ENCODE data around the gene ADARB2.

The ADARB2 gene

GRCh38 chr10:1641402-1641801 is 95.9 kb downstream of the ADARB2 start:
- no peak for TF ChIP-seq CTCF (IDR thresholded peaks at IDR 0.05; ENCODE audit: borderline replicate concordance, insufficient read depth, low read depth, low read length)
- H3K4me3 ChIP-seq (ENCODE audit: low read depth, low read length) = no peak overlapping the region

GRCh38 chr10:1638889-1639419 is 98.4 kb downstream of the ADARB2 start:
- no peak for TF ChIP-seq CTCF (IDR thresholded peaks at IDR 0.05; ENCODE audit: borderline replicate concordance, insufficient read depth, low read depth, low read length)
- H3K4me3 ChIP-seq (ENCODE audit: low read depth, low read length) = no peak overlapping the region

GRCh38 chr10:1635340-1635739 is 102.0 kb downstream of the ADARB2 start:
- no peak for TF ChIP-seq CTCF (IDR thresholded peaks at IDR 0.05; ENCODE audit: borderline replicate concordance, insufficient read depth, low read depth, low read length)
- H3K4me3 ChIP-seq (ENCODE audit: low read depth, low read length) = no peak overlapping the region

DNA sequence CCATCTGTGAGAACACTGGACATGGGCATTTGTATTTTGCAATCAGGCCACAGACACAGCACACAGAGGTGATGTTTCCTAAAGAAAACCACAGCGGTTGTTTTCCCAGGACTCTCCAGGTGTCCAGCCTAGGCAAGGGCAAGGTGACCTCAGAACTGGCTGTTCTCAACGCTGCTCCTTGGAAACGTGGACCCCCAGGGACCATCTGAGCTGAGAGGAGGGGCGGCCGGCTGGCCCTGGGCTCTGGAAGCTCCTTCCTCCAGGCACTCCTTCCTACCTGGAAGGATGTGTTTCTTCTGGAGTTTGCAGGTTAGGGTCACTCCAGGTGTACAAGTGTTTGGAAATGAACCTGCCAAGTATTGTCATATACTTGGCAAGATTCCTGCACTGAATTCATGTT is 103.1 kb downstream of the ADARB2 start:
- no peak for TF ChIP-seq CTCF (IDR thresholded peaks at IDR 0.05; ENCODE audit: borderline replicate concordance, insufficient read depth, low read depth, low read length)
- no peak overlapping the region for H3K4me3 ChIP-seq (ENCODE audit: low read depth, low read length)

DNA sequence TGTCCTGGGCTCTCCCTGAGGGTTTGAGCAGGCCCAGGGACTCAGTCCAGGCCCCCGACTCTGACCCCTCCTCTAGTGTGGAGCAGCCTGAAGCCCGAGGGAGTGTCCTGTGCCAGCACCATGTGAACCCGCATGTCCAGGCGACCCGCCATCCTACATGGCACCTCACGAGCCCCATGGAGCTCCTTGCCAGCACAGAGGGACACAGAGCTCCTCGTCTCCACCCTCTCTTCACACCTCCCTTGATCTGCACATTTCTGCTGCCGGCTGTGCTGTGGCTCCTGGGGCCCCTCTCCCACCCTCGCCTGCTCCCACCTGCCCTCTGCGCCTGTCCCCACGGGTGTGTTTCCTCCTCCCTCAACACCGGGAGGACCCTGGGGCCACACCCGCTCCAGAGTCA is 103.5 kb downstream of the ADARB2 start:
- no peak overlapping the region for H3K4me3 ChIP-seq (ENCODE audit: low read depth, low read length)
- TF ChIP-seq CTCF (IDR thresholded peaks at IDR 0.05; ENCODE audit: borderline replicate concordance, insufficient read depth, low read depth, low read length) = no peak

- no peak for TF ChIP-seq CTCF (IDR thresholded peaks at IDR 0.05; ENCODE audit: borderline replicate concordance, insufficient read depth, low read depth, low read length)
- H3K4me3 ChIP-seq (ENCODE audit: low read depth, low read length) = no peak overlapping the region
Measured at GRCh38 chr10:1632596-1632995, 104.7 kb downstream of the ADARB2 start.

DNA sequence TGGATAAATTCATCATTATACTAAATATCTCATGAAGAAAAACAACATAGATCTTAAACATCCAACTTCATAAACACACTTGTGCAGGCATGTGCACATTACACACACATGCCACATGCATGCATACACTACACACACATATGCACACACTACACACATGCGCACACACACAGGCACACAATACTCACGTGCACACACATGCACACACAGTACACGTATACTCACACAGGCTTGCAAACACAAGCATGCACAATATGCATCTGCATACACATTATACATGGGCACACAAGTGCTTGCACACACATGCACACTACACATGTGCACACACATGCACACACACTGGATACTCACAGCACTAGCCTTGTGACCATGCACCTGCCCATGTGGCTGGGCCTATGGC is 105.2 kb downstream of the ADARB2 start:
- no peak for TF ChIP-seq CTCF (IDR thresholded peaks at IDR 0.05; ENCODE audit: borderline replicate concordance, insufficient read depth, low read depth, low read length)
- no peak overlapping the region for H3K4me3 ChIP-seq (ENCODE audit: low read depth, low read length)

Data from GM12875 (cell line).